ENCODE results near the gene NUP214. TPM values are rescaled to one million over a fixed set of nuclear protein-coding genes. Genes with fewer than 3 reads are reported as not detected.

The NUP214 gene
- total and polyA plus RNA-seq, 2 of the 8 experiments (the other 6 are each of a cell fraction or from before 2014, with no cell fraction given) = 28.6 to 50.2 TPM

- no peak for TF ChIP-seq CTCF (IDR thresholded peaks at IDR 0.05; ENCODE audit: control extremely low read depth in 1 of 3, insufficient read depth in 1 of 3, low read depth in 1 of 3, low read length in 3 of 3)
- TF ChIP-seq CEBPB (IDR thresholded peaks at IDR 0.05; ENCODE audit: low read depth, low read length) = no peak
- no peak for TF ChIP-seq YY1 (IDR thresholded peaks at IDR 0.05; ENCODE audit: low read depth, low read length)
Measured at GRCh38 chr9:131169563-131170240, 44.3 kb downstream of the NUP214 start (continued).

Data from H1 (cell line).